H1 (cell line): Measurements from ENCODE around the gene TFAP2E. TPM values are rescaled to one million over a fixed set of nuclear protein-coding genes. Genes with fewer than 3 reads are reported as not detected.

Source experiments
- CTCF ChIA-PET: fragments of 300-600 bp; sonication (Branson Sonifier 250); formaldehyde crosslinking; loops from one replicate; lab custom pipeline; 2021; ENCODE audit not compliant: partially characterized antibody; lab: Charles Lee
- POLR2A ChIA-PET: fragments of 300-600 bp; sonication (Branson Sonifier 250); formaldehyde crosslinking; loops from one replicate; lab custom pipeline; 2021; ENCODE audit warnings: inconsistent platforms; ENCODE audit not compliant: partially characterized antibody; lab: Charles Lee
- DNase-seq, 2 experiments: peaks; one replicate each; pipeline versions ENCODE4 v3.0.0 to v3.0.0-alpha.2; 2010 to 2022; ENCODE audit warnings: low spot score in 2 of 2, low read depth in 1 of 2, mixed read lengths in 1 of 2
- FAIRE-seq: peaks from 2 replicates; lab custom pipeline; 2011; peaks lifted over from hg19 to GRCh38; lab: Jason Lieb, UNC
- H2AFZ ChIP-seq: 2 replicates; pipeline ENCODE4 v1.8.1; 2012; ENCODE audit warnings: low read length, inconsistent platforms
- H2AK5ac ChIP-seq: 2 replicates; pipeline ENCODE4 v1.6.1; 2013; ENCODE audit warnings: low read depth, low read length
- H2BK120ac ChIP-seq: replicated peaks from 2 replicates; pipeline ENCODE3; 2013; ENCODE audit warnings: low read depth, low read length, inconsistent platforms
- H2BK12ac ChIP-seq: 2 replicates; pipeline ENCODE4 v1.6.1; 2013; ENCODE audit warnings: low read depth, low read length
- H2BK15ac ChIP-seq: 2 replicates; pipeline ENCODE4 v1.6.1; 2013; ENCODE audit warnings: low read length
- H2BK20ac ChIP-seq: 2 replicates; pipeline ENCODE4 v1.6.1; 2013; ENCODE audit warnings: low read length
- H2BK5ac ChIP-seq: 2 replicates; pipeline ENCODE4 v1.6.1; 2013; ENCODE audit warnings: low read depth, low read length
- H3K14ac ChIP-seq: 2 replicates; pipeline ENCODE4 v1.6.1; 2013; ENCODE audit warnings: inconsistent platforms; ENCODE audit not compliant: insufficient read length
- H3K18ac ChIP-seq: 2 replicates; pipeline ENCODE4 v1.6.1; 2013; ENCODE audit warnings: low read length; ENCODE audit errors: extremely low read depth
- H3K23ac ChIP-seq: 2 replicates; pipeline ENCODE4 v1.6.1; 2013; ENCODE audit warnings: inconsistent platforms; ENCODE audit not compliant: insufficient read length
- H3K23me2 ChIP-seq: 2 replicates; pipeline ENCODE4 v1.6.1; 2013; ENCODE audit warnings: low read depth, low read length
- H3K27ac ChIP-seq: 2 replicates; pipeline ENCODE4 v1.6.1; 2011; ENCODE audit warnings: low read depth, low read length, inconsistent platforms
- H3K27me3 ChIP-seq, 4 experiments: replicated peaks in 1 of 4; 1 replicate in 1 of 4; 2 replicates in 3 of 4; pipeline versions ENCODE4 v1.6.1 to v1.8.1; 2011 to 2013; ENCODE audit warnings: low read length in 3 of 4, mild to moderate bottlenecking in 3 of 4, inconsistent platforms in 2 of 4, mixed read lengths in 2 of 4, moderate library complexity in 1 of 4; ENCODE audit not compliant: control insufficient read depth in 3 of 4, insufficient read depth in 3 of 4; ENCODE audit errors: extremely low read depth in 1 of 4
- H3K36me3 ChIP-seq, 4 experiments: 2 replicates each; pipeline versions ENCODE4 v1.6.1 to v1.8.1; 2011 to 2013; ENCODE audit warnings: mild to moderate bottlenecking in 4 of 4, low read length in 3 of 4, moderate library complexity in 2 of 4, control low read depth in 1 of 4, inconsistent platforms in 1 of 4; ENCODE audit not compliant: insufficient read depth in 4 of 4, control insufficient read depth in 2 of 4
- H3K4ac ChIP-seq: replicated peaks from 2 replicates; pipeline ENCODE3; 2013; ENCODE audit warnings: low read length, low read depth, mixed read lengths, inconsistent platforms; ENCODE audit not compliant: insufficient read length
- H3K4me1 ChIP-seq, 4 experiments: replicated peaks in 1 of 4; 1 replicate in 1 of 4; 2 replicates in 3 of 4; pipeline versions ENCODE4 v1.6.1 to v1.8.1; 2011 to 2013; ENCODE audit warnings: low read length in 3 of 4, inconsistent platforms in 2 of 4, mixed read lengths in 1 of 4; ENCODE audit not compliant: insufficient read depth in 4 of 4, control insufficient read depth in 3 of 4
- H3K4me2 ChIP-seq, 2 experiments: 2 replicates each; pipeline versions ENCODE4 v1.6.1 to v1.8.1; 2011 to 2013; ENCODE audit warnings: low read depth in 2 of 2, low read length in 2 of 2, control low read depth in 1 of 2, inconsistent platforms in 1 of 2, mild to moderate bottlenecking in 1 of 2; ENCODE audit not compliant: insufficient read depth in 1 of 2
- H3K4me3 ChIP-seq, 4 experiments: fragments of 200-600, 300-600 bp in 1 of 4; sonication (generic), shearing (Covaris generic), sonication (Bioruptor Twin) in 1 of 4; 2 replicates each; pipeline versions ENCODE4 v1.5.1 to v1.8.1; 2011 to 2016; ENCODE audit warnings: low read length in 4 of 4, low read depth in 3 of 4, control low read depth in 2 of 4, inconsistent platforms in 2 of 4, mild to moderate bottlenecking in 2 of 4, mixed read lengths in 1 of 4, moderate library complexity in 1 of 4; ENCODE audit not compliant: insufficient read depth in 2 of 4; ENCODE audit errors: extremely low read depth in 1 of 4
- H3K56ac ChIP-seq: replicated peaks from 2 replicates; pipeline ENCODE3; 2013; ENCODE audit warnings: low read depth, mild to moderate bottlenecking, mixed read lengths, low read length, inconsistent platforms; ENCODE audit not compliant: insufficient read length
- H3K79me1 ChIP-seq: 2 replicates; pipeline ENCODE4 v1.6.1; 2013; ENCODE audit warnings: low read depth, low read length, control low read depth
- H3K79me2 ChIP-seq, 2 experiments: 2 replicates each; pipeline versions ENCODE4 v1.6.1 to v1.8.1; 2012 to 2013; ENCODE audit warnings: low read length in 2 of 2, mild to moderate bottlenecking in 2 of 2, inconsistent platforms in 1 of 2; ENCODE audit not compliant: insufficient read depth in 2 of 2, control insufficient read depth in 1 of 2
- H3K9ac ChIP-seq, 4 experiments: replicated peaks in 1 of 4; 1 replicate in 1 of 4; 2 replicates in 3 of 4; pipeline versions ENCODE4 v1.6.1 to v1.8.1; 2011 to 2013; ENCODE audit warnings: low read depth in 3 of 4, low read length in 3 of 4, control low read depth in 2 of 4, mild to moderate bottlenecking in 2 of 4, moderate library complexity in 2 of 4, inconsistent platforms in 1 of 4; ENCODE audit errors: extremely low read depth in 1 of 4
- H3K9me3 ChIP-seq, 2 experiments: 2 replicates each; pipeline versions ENCODE4 v1.6.1 to v1.8.1; 2012 to 2013; ENCODE audit warnings: mild to moderate bottlenecking in 2 of 2, moderate library complexity in 2 of 2, control low read depth in 1 of 2, inconsistent platforms in 1 of 2, low read depth in 1 of 2, low read length in 1 of 2, mixed read lengths in 1 of 2; ENCODE audit not compliant: insufficient read depth in 2 of 2
- H4K20me1 ChIP-seq, 2 experiments: replicated peaks in 1 of 2; 2 replicates each; pipeline versions ENCODE3 to v1.8.1; 2011 to 2013; ENCODE audit warnings: inconsistent platforms in 2 of 2, low read length in 2 of 2, mild to moderate bottlenecking in 1 of 2; ENCODE audit not compliant: insufficient read depth in 2 of 2, control insufficient read depth in 1 of 2
- H4K5ac ChIP-seq: 2 replicates; pipeline ENCODE4 v1.6.1; 2013; ENCODE audit warnings: low read length, low read depth, mixed read lengths, inconsistent platforms; ENCODE audit not compliant: insufficient read length
- H4K8ac ChIP-seq: 2 replicates; pipeline ENCODE4 v1.8.0; 2013; ENCODE audit warnings: mild to moderate bottlenecking, moderate library complexity, low read length, inconsistent platforms; ENCODE audit not compliant: insufficient read depth; ENCODE audit errors: extremely low read depth
- H4K91ac ChIP-seq: replicated peaks from 2 replicates; pipeline ENCODE3; 2013; ENCODE audit warnings: low read length, mixed read lengths, inconsistent platforms; ENCODE audit not compliant: insufficient read length
- ATF2 ChIP-seq: IDR thresholded peaks from 2 replicates; pipeline ENCODE4 v1.6.1; 2012; ENCODE audit warnings: low read length, inconsistent platforms
- CBX5 ChIP-seq: fragments of 300-800, 300-1000 bp; sonication (generic); IDR thresholded peaks from 2 replicates; pipeline ENCODE4 v1.7.1; 2016; ENCODE audit warnings: antibody characterized with exemption, low read length, low read depth
- CEBPB ChIP-seq: IDR thresholded peaks from 2 replicates; pipeline ENCODE4 v1.6.1; 2012; ENCODE audit warnings: low read depth, low read length
- TEAD4 ChIP-seq: IDR thresholded peaks from 2 replicates; pipeline ENCODE4 v1.6.1; 2012; ENCODE audit warnings: low read depth, low read length, inconsistent platforms, mixed read lengths
- WGBS, 2 experiments: shearing (Covaris generic) in 1 of 2; methylation state at CpG; one replicate each; pipeline versions ENCODE4 v1.1.6 to v1.1.7; 2013 to 2015; ENCODE audit warnings: low lambda C conversion rate in 2 of 2, mixed read lengths in 2 of 2, inconsistent platforms in 1 of 2, low coverage in 1 of 2, missing lambda C conversion rate in 1 of 2; ENCODE audit not compliant: insufficient replicate concordance in 2 of 2, insufficient coverage in 1 of 2, insufficient read length in 1 of 2; ENCODE audit errors: extremely low coverage in 1 of 2, missing lambda C conversion rate in 1 of 2; 5-methylcytosine and 5-hydroxymethylcytosine counted together
- polyA plus RNA-seq, 7 experiments: library from polyadenylated mRNA; depleted of rRNA in 3 of 7; stranded (reverse) in 5 of 7; unstranded in 2 of 7; fragments of >200 nt in 5 of 7; fragments of 200-250 nt in 2 of 7; gene quantifications; 1 replicate in 5 of 7; 2 replicates in 1 of 7; 4 replicates in 1 of 7; pipeline versions ENCODE4 v1.2.1 to v1.2.3, GENCODE V29; 2011 to 2013; ENCODE audit warnings: missing spikeins in 2 of 7, mixed read lengths in 2 of 7
- total RNA-seq: library from RNA; stranded (reverse); fragmentation: NEBNext Ultra II Directional; extraction: Animal tissue kit (Norgen Biotek cat#: 25700); gene quantifications from 2 replicates; pipeline ENCODE4 v1.2.1, GENCODE V29; 2021

TFAP2E gene
- total and polyA plus RNA-seq, 2 of the 8 experiments (the other 6 are each of a cell fraction or from before 2014, with no cell fraction given): 0.24 to 0.50 TPM

- H3K4ac ChIP-seq: no peak overlapping the region
- 91% methylated on average over 6 of the region's 6 CpGs; no CpG with 5 or more reads in 1 of the 2 experiments for WGBS, 2 experiments
- no peaks in the 10 kb centered on the region for H3K27me3 ChIP-seq
- no peak for FAIRE-seq
- no peak overlapping the region for H3K18ac ChIP-seq
- no peak overlapping the region for H3K4me2 ChIP-seq
- POLR2A ChIA-PET: interaction anchor here (0.7 to 1.3 kb wide), 4 partner anchors 13 to 23 kb away, joined by 3 to 4 read pairs (median 3); no protein-coding TSS in a partner anchor
- H4K91ac ChIP-seq: no peak overlapping the region
- H4K8ac ChIP-seq: no peak overlapping the region
- H3K79me2 ChIP-seq: peaks cover 0 to 84% of the 10 kb centered on the region in 2 experiments; a peak in 3 of 4 replicates
- no peak overlapping the region; a peak in 1 of 7 replicates for H3K9ac ChIP-seq
- no peak overlapping the region for H2BK12ac ChIP-seq
- peaks cover 0 to 6% (median 4%) of the 10 kb centered on the region in 4 experiments; a peak in 5 of 7 replicates for H3K4me1 ChIP-seq
- no peak overlapping the region for H3K27ac ChIP-seq
- peaks cover 0 to 15% (median 5%) of the 10 kb centered on the region in 4 experiments; a peak in 3 of 8 replicates for H3K36me3 ChIP-seq
- H3K9me3 ChIP-seq: no peaks in the 10 kb centered on the region
- no peak overlapping the region for H2BK120ac ChIP-seq
- H2BK5ac ChIP-seq: peak overlapping the region; percentile 77
- H3K23ac ChIP-seq: no peak overlapping the region
- no peak overlapping the region for H2BK20ac ChIP-seq
- H3K79me1 ChIP-seq: peaks cover 6% of the 10 kb centered on the region; the same call in 1 of the 2 replicates
- DNase-seq: no peak
- H3K23me2 ChIP-seq: no peaks in the 10 kb centered on the region
- CTCF ChIA-PET: interaction anchor here (0.9 to 2.7 kb wide), 2 partner anchors 29 to 87 kb away, joined by 3 to 16 read pairs; no protein-coding TSS in a partner anchor
- no peak overlapping the region for H2AFZ ChIP-seq
- no peak overlapping the region for H4K5ac ChIP-seq
- no peak overlapping the region for H2AK5ac ChIP-seq
- H3K14ac ChIP-seq: no peak overlapping the region
- H3K56ac ChIP-seq: no peak overlapping the region
- TF ChIP-seq CBX5: no peak
- no peak for TF ChIP-seq TEAD4
- TF ChIP-seq ATF2: no peak
- peak; percentile 55; the same call in 1 of the 2 replicates for TF ChIP-seq CEBPB
- H4K20me1 ChIP-seq: peaks cover 0 to 2% of the 10 kb centered on the region in 2 experiments
- H2BK15ac ChIP-seq: no peak overlapping the region
- H3K4me3 ChIP-seq: no peak overlapping the region
These were observed 33.9 kb upstream of the TFAP2E start for GRCh38 chr1:35539073-35539823.
